Fibroblast of mammary gland (primary cell): ENCODE measurements around the gene CARD14.

Source experiments
- DNase-seq: peaks from one replicate; pipeline ENCODE4 v3.0.0-alpha.2; 2010; ENCODE audit warnings: low read depth
- H3K4me3 ChIP-seq: 2 replicates; pipeline ENCODE4 v1.5.1; 2011; ENCODE audit warnings: low read depth, mild to moderate bottlenecking, low read length, moderate library complexity; ENCODE audit not compliant: control insufficient read depth
- CTCF ChIP-seq: conservative IDR thresholded peaks from 2 replicates; pipeline ENCODE4 v1.5.1; 2011; ENCODE audit warnings: low read depth, low read length, inconsistent platforms; ENCODE audit not compliant: control insufficient read depth, insufficient read depth

The CARD14 gene

GRCh38 chr17:80205811-80206210 lies 36.0 kb downstream of the CARD14 start:
- DNase-seq, result no peak
- no peak overlapping the region for H3K4me3 ChIP-seq
- TF ChIP-seq CTCF, result no peak

GRCh38 chr17:80208050-80208449 lies 38.2 kb downstream of the CARD14 start:
- H3K4me3 ChIP-seq, result no peak overlapping the region
- TF ChIP-seq CTCF, result no peak
- no peak for DNase-seq

GRCh38 chr17:80209765-80210164 lies 39.9 kb downstream of the CARD14 start:
- TF ChIP-seq CTCF, result no peak
- H3K4me3 ChIP-seq, result no peak overlapping the region
- no peak for DNase-seq

GRCh38 chr17:80210348-80211108 lies 40.7 kb downstream of the CARD14 start:
- H3K4me3 ChIP-seq, result no peak overlapping the region
- TF ChIP-seq CTCF, result no peak
- DNase-seq, result no peak

- H3K4me3 ChIP-seq, result no peak overlapping the region
- no peak for DNase-seq
- TF ChIP-seq CTCF, result no peak
Observed at GRCh38 chr17:80212109-80212508, 42.3 kb downstream of the CARD14 start.

GRCh38 chr17:80212511-80212910 lies 42.7 kb downstream of the CARD14 start:
- no peak overlapping the region for H3K4me3 ChIP-seq
- no peak for TF ChIP-seq CTCF
- no peak for DNase-seq
